ENCODE data around the gene SPRED1. TPM values are rescaled to one million over a fixed set of nuclear protein-coding genes. Genes with fewer than 3 reads are reported as not detected.

SPRED1 gene
- polyA plus RNA-seq, 3 donors = 1.5 to 15.0 (median 10.9) TPM

DNA sequence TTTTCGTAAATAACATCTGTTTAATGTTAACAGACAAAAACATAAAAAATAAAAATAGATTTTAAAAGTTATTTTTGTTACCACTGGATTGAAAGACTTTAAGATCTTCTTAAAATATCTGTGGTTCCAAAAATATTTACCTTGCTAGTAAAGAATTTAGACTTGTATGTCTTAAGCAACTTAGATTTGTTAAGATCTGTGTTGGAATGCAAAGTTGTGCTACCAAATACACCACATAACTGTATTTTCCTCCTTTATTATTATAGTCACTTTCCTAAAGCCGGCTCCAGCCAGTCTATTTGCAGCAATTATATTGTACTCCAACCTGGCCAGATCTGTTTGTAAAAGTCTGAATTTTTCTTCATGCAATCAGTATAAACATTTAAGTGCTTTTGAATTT lies 63.7 kb downstream of the SPRED1 start:
- H3K27ac ChIP-seq (ENCODE audit: low read depth, low read length) = no peak overlapping the region
- 79 to 88% (median 82%) methylated on average over 2 of the region's 2 CpGs for WGBS, 3 donors

DNA sequence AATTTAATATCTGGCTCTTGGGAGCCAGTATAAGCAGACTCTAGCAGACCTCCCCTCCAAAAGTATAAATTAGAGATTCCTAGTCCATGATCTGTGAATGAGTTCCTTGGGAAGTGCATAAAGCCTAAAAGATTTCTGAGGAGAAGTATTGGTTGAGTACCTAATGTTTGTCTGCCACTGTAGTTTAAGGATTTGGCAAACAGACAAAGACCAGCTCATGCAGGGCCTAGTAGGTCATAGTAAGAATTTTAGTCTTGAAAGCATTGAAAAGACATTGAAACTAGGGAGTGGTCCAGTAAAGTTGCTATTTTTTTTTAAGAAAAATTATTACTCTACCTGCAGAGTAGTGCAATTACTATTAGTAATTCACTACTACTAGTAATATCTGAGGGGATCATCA lies 67.5 kb downstream of the SPRED1 start:
- H3K27ac ChIP-seq (ENCODE audit: low read depth, low read length) = no peak overlapping the region

DNA sequence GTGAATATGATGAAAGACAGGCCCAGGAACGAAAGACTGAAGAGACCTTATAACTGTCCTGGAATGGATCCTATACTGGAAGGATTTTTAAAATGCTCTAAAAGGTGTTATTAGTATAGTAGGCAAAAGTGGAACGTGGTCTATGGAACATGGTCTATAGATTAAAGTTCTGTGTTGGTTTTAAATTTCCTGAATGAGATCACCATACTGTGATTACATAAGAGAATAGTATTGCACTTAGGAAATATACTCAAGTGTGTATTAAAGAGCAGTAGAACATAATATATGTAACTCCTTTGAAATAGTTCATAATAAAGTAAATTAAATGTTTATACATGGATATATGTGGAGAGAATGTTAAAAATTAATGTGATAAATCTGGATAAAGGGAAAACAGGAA lies 68.2 kb downstream of the SPRED1 start:
- 56 to 79% (median 64%) methylated on average over 2 of the region's 2 CpGs for WGBS, 3 donors
- no peak overlapping the region for H3K27ac ChIP-seq (ENCODE audit: low read depth, low read length)

DNA sequence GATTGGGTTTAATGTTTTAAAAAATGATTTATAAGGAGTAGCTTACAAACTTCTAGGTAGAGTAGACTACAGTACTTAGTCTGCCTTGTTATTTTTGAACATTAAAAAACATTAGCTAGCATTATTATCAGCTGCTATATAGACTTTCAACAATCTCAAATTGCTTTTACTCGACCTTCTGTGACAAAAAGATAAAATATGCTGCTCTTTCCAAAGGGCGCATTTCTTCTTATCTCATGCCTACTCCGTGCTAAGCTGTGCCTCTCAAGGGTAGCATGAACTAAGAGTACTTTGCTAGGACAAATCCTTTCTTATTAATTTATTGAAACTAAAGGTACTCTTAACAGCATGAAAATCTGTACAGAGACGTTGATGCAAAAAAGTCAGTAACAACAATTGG lies 71.3 kb downstream of the SPRED1 start:
- 66 to 87% (median 81%) methylated on average over 4 of the region's 4 CpGs for WGBS, 3 donors

DNA sequence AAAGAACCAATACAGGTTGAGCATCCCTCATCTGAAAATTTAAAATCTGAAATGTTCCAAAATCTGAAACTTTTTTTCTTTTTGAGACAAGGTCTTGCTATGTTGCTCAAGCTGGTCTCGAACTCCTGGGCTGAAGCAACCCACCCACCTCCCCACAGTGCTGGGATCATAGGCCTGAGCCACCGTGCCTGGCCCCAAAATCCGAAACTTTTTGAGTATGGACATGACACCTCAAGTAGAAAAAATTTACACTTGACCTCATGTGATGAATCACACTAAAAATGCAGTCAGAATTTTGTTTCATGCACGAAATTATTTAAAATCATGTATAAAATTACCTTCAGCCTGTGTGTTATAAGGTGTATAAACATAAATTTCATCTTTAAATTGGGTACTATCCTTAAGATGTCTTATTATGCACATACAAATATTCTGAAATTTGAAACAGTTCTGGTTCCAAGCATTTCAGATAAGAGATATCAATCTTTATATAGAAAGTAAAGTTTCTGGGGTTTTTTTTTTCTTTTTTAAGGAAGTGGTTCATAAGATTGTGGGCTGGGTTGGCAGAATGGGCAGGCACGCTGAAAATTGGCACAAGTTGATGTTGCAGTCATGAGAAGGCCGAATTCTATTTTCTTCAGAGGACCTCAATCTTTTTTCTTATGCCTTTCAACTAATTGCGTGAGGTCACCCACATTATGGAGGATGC lies 72.5 kb downstream of the SPRED1 start:
- 67 to 92% (median 77%) methylated on average over 7 of the region's 7 CpGs for WGBS, 3 donors
- H3K27ac ChIP-seq (ENCODE audit: low read depth, low read length) = no peak overlapping the region

More for the DNA sequence above, 71.3 kb downstream of the SPRED1 start:
- H3K27ac ChIP-seq (ENCODE audit: low read depth, low read length) = no peak overlapping the region

DNA sequence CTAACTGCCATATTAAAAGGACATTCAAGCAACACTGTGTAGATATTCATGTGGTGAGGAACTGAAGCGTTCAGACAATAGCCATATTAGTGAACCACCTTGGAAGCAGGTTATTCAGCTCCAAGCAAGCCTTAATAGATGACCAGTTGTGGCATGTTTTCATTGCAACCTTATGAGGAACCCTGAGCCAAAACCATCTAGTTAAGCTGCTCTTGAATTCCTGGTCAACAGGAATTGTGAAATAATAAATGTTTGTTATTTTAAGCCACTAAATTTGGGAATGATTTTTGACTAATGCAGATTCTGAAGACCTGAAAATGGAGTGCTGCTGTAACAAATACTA lies 73.0 kb downstream of the SPRED1 start:
- WGBS, 3 donors = 81 to 97% (median 92%) methylated on average over 1 of the region's 1 CpG

DNA sequence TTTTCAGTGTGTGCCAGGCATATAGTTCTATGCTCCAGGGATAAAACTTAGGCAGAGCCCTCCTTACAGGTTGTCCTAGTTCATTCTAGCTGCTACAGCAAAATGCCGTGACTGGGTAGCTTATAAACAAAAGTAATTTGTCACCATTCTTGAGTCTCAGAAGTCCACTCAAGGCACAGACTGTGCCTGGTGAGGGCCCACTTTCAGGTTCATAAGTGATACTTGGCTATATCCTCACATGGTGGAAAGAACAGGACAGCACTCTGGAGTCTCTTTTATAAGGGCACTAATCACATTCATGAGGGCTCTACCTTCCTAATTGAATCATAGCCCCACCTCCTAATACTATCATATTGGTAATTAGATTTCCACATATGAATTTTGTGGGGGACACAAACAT lies 80.1 kb downstream of the SPRED1 start:
- 90 to 100% (median 96%) methylated on average over 1 of the region's 1 CpG for WGBS, 3 donors
- no peak overlapping the region for H3K27ac ChIP-seq (ENCODE audit: low read depth, low read length)

More for the DNA sequence above, 73.0 kb downstream of the SPRED1 start:
- H3K27ac ChIP-seq (ENCODE audit: low read depth, low read length) = no peak overlapping the region

DNA sequence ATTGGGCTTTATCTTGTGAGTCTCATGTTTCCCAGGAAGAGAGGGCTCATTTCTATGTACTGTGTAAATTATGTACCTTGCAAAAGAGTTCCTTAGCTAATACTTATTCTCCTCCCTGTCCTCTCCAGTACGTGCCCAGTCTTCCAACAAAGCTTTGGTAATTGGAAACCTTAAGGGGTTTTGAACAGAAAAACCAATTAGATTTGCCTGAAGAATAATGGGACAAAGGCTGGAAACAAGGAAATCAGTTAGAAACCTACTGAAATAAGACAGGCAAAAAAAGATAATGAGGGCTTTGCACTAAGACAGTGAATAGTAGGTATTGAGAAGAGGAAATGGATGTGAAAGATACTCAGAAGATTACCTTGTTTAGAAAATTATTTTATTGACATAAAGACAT lies 82.5 kb downstream of the SPRED1 start:
- H3K27ac ChIP-seq (ENCODE audit: low read depth, low read length) = no peak overlapping the region
- 0 to 40% (median 1%) methylated on average over 1 of the region's 1 CpG for WGBS, 3 donors

DNA sequence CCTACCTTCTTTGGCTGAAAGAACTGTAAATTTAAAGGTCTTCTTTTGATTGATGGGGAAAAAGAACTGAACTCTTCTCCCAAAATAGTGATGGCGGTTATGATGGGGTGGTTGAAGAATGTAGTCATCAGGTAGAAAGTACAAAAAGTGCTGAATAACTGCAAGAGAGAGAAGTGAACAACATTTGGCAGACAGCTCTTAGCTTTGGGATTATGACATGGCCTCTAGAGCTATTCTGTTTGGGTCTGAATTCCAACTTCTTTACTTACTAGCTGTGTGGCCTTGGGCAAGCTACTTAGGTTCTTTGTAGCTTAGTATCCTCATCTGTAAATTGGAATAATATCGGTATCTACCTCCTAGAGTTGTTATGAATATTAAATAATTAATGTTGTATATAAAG lies 91.7 kb downstream of the SPRED1 start:
- 94 to 96% (median 96%) methylated on average over 2 of the region's 2 CpGs for WGBS, 3 donors
- H3K27ac ChIP-seq (ENCODE audit: low read depth, low read length) = no peak overlapping the region

DNA sequence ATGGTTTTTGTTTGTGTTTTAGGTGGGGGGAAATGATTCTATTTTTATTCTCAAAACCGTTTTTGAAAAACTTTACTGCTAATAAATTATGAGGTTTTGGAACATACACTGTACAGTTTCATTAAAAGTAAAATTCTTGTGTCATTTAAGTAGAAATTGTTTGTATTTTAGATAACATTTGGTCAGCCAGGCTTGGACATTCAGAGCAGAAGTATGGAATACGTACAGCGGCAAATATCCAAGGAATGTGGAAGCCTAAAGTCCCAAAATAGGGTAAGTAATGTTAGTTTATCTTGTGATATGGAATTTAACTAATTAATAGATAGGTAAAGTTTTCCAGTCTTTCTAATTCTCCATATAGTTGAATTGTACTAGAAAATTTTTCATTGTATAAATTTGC lies 96.6 kb downstream of the SPRED1 start:
- WGBS, 3 donors = 79 to 86% (median 80%) methylated on average over 3 of the region's 3 CpGs
- H3K27ac ChIP-seq (ENCODE audit: low read depth, low read length) = no peak overlapping the region

DNA sequence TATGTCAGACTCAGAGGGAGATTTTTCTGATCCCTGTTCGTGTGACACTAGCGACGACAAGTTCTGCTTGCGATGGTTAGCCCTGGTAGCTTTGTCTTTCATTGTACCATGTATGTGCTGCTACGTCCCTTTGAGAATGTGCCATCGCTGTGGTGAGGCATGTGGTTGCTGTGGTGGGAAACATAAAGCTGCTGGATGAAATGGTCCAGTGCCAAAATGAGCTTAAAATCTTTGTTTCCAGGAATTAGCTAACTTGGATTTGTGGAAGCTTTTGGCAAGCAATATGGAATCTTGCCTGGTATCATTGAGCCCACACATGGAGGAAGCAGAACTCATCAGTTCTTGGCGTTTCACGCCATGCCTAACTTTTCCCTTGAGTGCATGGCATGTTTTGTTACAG lies 98.8 kb downstream of the SPRED1 start:
- WGBS, 3 donors = 83 to 93% (median 88%) methylated on average over 8 of the region's 8 CpGs

DNA sequence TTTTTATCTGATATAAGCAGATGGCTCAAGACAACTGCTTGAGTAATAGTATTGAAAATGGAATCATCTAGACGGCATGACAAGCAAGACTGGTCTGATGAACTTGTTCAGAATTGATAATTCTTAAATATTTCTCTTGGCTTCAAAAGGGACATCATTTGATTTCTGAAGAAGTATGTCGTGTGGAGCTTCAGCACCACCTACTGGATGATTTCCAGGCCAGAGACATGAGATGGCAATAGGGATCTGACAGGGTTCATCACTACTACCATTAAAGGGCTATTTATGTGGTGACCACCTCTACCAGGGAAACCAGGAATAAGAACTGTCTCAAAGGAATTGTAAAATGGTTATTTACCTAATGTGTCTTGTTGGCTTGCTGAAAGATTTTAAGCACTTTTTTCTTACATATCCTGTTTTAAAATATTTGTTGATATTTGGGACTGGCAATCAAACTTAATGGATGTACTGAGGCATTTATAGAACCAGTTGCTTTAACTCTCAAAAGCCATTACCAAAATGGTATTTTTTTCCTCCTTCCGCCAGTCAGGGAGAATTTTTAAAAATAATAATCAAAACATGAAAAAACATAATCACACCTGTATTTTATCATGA lies 101.8 kb downstream of the SPRED1 start:
- 39 to 48% (median 48%) methylated on average over 3 of the region's 3 CpGs for WGBS, 3 donors
- no peak overlapping the region for H3K27ac ChIP-seq (ENCODE audit: low read depth, low read length)

More for the DNA sequence above, 98.8 kb downstream of the SPRED1 start:
- no peak overlapping the region for H3K27ac ChIP-seq (ENCODE audit: low read depth, low read length)

DNA sequence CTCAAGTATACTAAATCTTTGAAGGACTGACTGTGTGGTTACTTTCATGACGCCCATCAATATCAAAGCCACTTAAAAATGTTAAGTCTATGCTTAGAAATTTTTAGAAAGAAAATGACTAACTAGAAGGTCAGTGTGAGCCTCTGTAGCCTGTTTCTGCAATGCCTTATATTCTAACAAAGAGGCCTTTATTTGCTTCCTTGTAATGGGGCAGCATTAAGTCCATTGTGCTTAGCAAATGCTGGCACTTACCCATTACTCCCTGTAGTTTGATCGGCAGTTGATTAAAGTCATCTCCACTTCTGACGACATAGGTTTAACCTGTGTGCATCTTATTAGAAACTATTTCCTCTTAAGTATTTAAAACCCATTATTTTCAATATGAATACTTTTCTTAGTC lies 109.7 kb downstream of the SPRED1 start:
- no peak overlapping the region for H3K27ac ChIP-seq (ENCODE audit: low read depth, low read length)
- WGBS, 3 donors = 65 to 88% (median 87%) methylated on average over 3 of the region's 3 CpGs

DNA sequence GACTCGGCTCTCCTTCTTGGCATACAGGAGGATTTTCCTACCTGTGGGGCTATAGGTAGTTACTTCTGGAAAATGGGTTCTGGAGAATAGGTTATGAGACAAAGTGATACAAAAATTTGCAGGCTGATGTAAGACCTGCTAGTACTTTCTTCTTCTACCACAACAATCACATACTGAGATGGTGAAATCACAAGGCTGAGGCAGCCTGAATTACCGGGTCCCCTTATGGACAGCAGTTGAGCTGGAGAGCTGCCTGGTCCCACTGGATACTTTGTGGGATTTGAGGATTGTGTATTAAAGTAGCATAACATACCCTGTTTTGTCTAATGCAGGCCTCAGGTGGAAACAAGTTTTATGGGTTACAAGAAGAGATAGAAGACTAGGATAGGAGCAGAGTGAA lies 114.8 kb downstream of the SPRED1 start:
- 59 to 82% (median 67%) methylated on average over 2 of the region's 2 CpGs for WGBS, 3 donors
- H3K27ac ChIP-seq (ENCODE audit: low read depth, low read length) = no peak overlapping the region

DNA sequence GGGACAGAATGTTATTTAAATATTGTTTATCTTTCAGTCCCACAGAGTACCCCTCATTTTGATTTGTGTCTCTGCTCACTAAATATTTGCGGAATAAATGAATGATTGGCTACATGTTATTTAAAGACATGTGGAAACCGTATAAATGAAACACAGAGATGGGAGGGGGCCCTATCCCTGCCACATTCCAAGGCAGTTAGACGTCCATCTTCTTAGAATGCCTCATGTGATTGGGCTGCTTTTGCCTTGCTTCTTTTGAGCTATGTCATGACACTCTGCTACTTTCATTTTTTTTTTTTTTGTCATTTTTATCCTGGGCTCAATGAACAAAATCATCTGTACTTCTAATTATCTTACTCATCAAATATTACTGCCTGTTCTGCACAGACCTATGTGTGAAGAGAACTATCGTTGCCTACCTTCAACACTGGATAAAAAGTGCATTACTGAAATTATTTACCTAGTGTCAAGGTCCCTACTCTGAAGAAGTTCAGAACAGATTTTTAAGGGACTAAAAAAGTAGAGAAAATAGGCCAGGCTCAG lies 117.4 kb downstream of the SPRED1 start:
- H3K27ac ChIP-seq (ENCODE audit: low read depth, low read length) = no peak overlapping the region
- WGBS, 3 donors = 76 to 88% (median 86%) methylated on average over 4 of the region's 4 CpGs

DNA sequence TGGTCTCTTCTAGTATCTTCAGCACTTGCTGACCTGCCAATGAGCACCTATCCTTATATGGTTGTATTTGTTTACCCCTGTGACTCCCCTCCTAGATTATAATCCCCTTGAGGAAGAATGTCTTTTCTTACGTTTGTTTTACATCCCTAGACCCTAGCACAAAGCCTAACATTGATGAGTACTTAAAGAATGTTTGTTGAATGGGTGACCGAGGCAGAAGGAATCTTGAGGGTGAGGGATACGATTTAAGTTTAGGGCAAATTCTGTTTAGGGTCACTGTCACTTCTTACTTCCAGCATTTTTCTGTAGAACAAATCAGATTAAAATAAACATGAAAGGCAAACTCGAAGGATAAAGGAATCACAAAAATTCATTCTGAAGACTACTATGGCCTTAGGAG lies 120.4 kb downstream of the SPRED1 start:
- no peak overlapping the region for H3K27ac ChIP-seq (ENCODE audit: low read depth, low read length)
- 72 to 91% (median 87%) methylated on average over 4 of the region's 4 CpGs for WGBS, 3 donors

DNA sequence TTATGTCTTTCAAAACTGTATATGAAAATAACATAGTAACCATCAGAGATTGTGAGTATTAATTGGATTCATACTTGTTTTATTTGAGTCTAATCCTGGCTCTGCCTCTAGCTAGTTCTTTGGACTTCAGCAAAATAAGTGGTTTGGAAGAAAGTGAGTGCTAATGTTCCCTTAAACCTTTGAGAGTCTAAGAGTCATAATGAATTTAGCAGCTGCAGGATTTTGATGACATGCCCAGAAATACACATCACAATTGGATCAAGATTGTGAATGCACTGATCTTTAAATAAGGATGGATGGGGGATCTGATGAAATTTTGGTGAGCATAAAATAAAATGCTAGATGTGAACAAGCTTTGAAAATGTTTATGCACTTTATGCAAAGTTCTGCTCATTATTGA lies 121.4 kb downstream of the SPRED1 start:
- no peak overlapping the region for H3K27ac ChIP-seq (ENCODE audit: low read depth, low read length)

DNA sequence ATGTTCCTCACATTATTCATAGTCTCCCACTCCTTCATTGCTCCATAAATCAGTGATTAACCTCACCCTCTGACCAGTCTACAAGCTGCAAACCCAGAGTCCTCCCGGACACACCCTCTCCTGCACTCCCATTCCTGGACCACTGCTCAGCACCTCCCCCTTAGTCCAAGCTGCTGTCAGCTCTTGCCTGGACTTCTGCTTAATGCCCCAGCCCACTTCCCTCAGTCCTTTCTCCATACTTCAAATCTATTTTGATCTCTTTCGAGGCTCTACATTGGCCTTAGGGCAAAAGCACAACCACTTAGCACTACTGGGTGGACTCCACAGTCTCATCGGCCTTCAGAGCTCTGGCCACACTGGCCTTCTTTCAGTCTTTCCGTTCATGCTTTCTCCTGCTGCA lies 121.9 kb downstream of the SPRED1 start:
- 45 to 66% (median 55%) methylated on average over 4 of the region's 4 CpGs for WGBS, 3 donors
- H3K27ac ChIP-seq (ENCODE audit: low read depth, low read length) = no peak overlapping the region

DNA sequence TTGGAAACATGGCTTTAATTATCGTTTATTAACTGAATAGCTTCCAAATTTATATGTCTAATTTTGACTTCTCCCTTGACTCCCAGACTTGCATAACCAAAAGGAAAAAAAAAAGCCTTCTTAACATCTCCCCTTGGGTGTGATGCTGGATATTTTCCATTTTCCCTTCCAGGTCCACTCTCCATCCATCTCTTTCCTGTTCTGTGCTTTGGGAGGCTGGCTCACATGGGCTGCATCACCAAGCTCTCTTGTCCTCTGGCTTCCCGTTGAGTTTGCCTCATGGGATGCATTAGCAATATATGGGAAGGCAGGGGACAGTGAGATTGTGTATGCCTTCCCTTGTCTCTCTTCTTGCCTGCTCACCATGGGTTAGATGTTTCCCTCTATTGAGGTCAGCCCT lies 123.4 kb downstream of the SPRED1 start:
- 41 to 80% (median 58%) methylated on average over 2 of the region's 2 CpGs for WGBS, 3 donors
- no peak overlapping the region for H3K27ac ChIP-seq (ENCODE audit: low read depth, low read length)

DNA sequence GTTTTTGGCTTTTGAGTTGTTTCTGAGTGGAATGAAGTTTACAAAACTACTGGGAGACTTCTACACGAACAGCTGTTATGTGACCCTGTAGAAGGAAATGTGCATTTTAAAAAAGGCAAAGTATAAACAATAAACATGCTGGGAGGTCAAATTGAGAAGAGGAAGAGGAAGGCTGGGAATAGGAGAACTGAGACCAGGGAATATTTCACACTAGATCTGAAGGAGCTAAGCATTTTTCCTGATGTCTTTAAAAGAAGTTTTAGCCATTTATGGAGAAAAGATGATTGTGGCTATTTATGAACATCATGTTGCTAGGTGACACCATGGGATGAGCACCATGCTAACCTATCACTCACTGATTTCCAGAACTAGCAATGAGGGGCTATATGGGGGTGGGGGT lies 125.0 kb downstream of the SPRED1 start:
- 37 to 67% (median 41%) methylated on average over 1 of the region's 1 CpG for WGBS, 3 donors
- no peak overlapping the region for H3K27ac ChIP-seq (ENCODE audit: low read depth, low read length)
